T-helper 1 cell treated with Interleukin-12 subunit alpha and Interleukin-12 subunit beta and Interleukin-4 antibody, amounts not matched to agents 30 ng/mL and 1 ng/mL, for 36 hours (primary cell): Measurements from ENCODE around the gene GAN. TPM values are rescaled to one million over a fixed set of nuclear protein-coding genes. Genes with fewer than 3 reads are reported as not detected.
"Not testable (repeated sequence)": the region's sequence is repeated elsewhere in the genome, so short reads cannot be mapped to it uniquely, and the experiment has no call there.

Experiments
- intact Hi-C: fragments of 100-400 bp; cut with micrococcal nuclease; formaldehyde crosslinking; loops from one replicate; pipeline ENCODE4 v1.15.1; 2024
- total RNA-seq: library from RNA; stranded (reverse); gene quantifications from 2 replicates; pipeline ENCODE4 v1.2.3, GENCODE V29; 2022

Gene GAN
- total RNA-seq, 1 donor from 2014 or later = 8.7 TPM

- intact Hi-C loops = no loop called here
Measured at GRCh38 chr16:81394966-81395655, 80.3 kb downstream of the GAN start.

GRCh38 chr16:81397058-81397878 lies 82.5 kb downstream of the GAN start:
- intact Hi-C loops = no loop called here

- intact Hi-C loops = no loop called here
Measured at GRCh38 chr16:81397879-81398520, 83.2 kb downstream of the GAN start.

GRCh38 chr16:81399909-81400308 lies 85.1 kb downstream of the GAN start:
- intact Hi-C loops = no loop called here

- intact Hi-C loops = no loop called here
Measured at GRCh38 chr16:81401035-81401950, 86.5 kb downstream of the GAN start.

GRCh38 chr16:81403208-81403600 lies 88.4 kb downstream of the GAN start:
- intact Hi-C loops = loop anchor here (1.0 to 2.0 kb wide), 9 partner anchors 37 to 335 kb away; no protein-coding TSS in a partner anchor

- intact Hi-C loops = loop anchor here (1.0 to 2.0 kb wide), 9 partner anchors 37 to 335 kb away; no protein-coding TSS in a partner anchor
Measured at GRCh38 chr16:81403601-81404391, 89.0 kb downstream of the GAN start.

- intact Hi-C loops = not testable (repeated sequence)
Measured at GRCh38 chr16:81405002-81405401, 90.2 kb downstream of the GAN start.

- intact Hi-C loops = no loop called here
Measured at GRCh38 chr16:81405702-81406113, 90.9 kb downstream of the GAN start.

GRCh38 chr16:81408409-81408950 lies 93.7 kb downstream of the GAN start:
- intact Hi-C loops = no loop called here

- intact Hi-C loops = no loop called here
Measured at GRCh38 chr16:81409016-81409556, 94.3 kb downstream of the GAN start.

- intact Hi-C loops = no loop called here
Measured at GRCh38 chr16:81410643-81411293, 96.0 kb downstream of the GAN start.

GRCh38 chr16:81413245-81413990 lies 98.7 kb downstream of the GAN start:
- intact Hi-C loops = no loop called here

GRCh38 chr16:81415751-81416150 lies 101.0 kb downstream of the GAN start:
- intact Hi-C loops = no loop called here

GRCh38 chr16:81416749-81417148 lies 102.0 kb downstream of the GAN start:
- intact Hi-C loops = no loop called here

GRCh38 chr16:81417210-81417609 lies 102.4 kb downstream of the GAN start:
- intact Hi-C loops = no loop called here

- intact Hi-C loops = no loop called here
Measured at GRCh38 chr16:81419806-81420205, 105.0 kb downstream of the GAN start.

GRCh38 chr16:81421126-81421525 lies 106.4 kb downstream of the GAN start:
- intact Hi-C loops = no loop called here
